ENCODE data around the gene FHIT. TPM values are rescaled to one million over a fixed set of nuclear protein-coding genes. Genes with fewer than 3 reads are reported as not detected.
"Not testable (repeated sequence)": the region's sequence is repeated elsewhere in the genome, so short reads cannot be mapped to it uniquely, and the experiment has no call there.

The FHIT gene
- total and polyA plus RNA-seq, 8 donors = 1.8 to 10.6 (median 7.1) TPM

GRCh38 chr3:60893946-60894345 is 357.3 kb downstream of the FHIT start:
- 36 to 77% (median 57%) methylated on average over 2 of the region's 2 CpGs for WGBS, 5 donors
- intact Hi-C loops (cut with DNase I; ENCODE audit: low total_unique reads) = no loop called here
- H3K27ac ChIP-seq = no peak overlapping the region
- no peak for DNase-seq
- no peak for TF ChIP-seq POLR2A (IDR thresholded peaks at IDR 0.05)
- TF ChIP-seq POLR2AphosphoS5 (IDR thresholded peaks at IDR 0.05) = no peak
- TF ChIP-seq EP300 (IDR thresholded peaks at IDR 0.05) = no peak
- TF ChIP-seq CTCF (IDR thresholded peaks at IDR 0.05) = no peak
- H3K36me3 ChIP-seq = no peaks in the 10 kb centered on the region
- H3K27me3 ChIP-seq = no peaks in the 10 kb centered on the region
- H3K9me3 ChIP-seq = no peaks in the 10 kb centered on the region
- H3K4me1 ChIP-seq = no peaks in the 10 kb centered on the region
- no peak overlapping the region for H3K4me3 ChIP-seq

GRCh38 chr3:60890226-60890625 is 361.0 kb downstream of the FHIT start:
- Histone ChIP-seq H3K36me3 (no peaks in the 10 kb centered on the region), H3K4me3 (no peak overlapping the region), H3K27ac (no peak overlapping the region), H3K9me3 (no peaks in the 10 kb centered on the region), H3K4me1 (no peaks in the 10 kb centered on the region), H3K27me3 (no peaks in the 10 kb centered on the region)
- intact Hi-C loops (cut with DNase I; ENCODE audit: low total_unique reads) = no loop called here
- no peak for TF ChIP-seq CTCF (IDR thresholded peaks at IDR 0.05)
- DNase-seq = no peak
- WGBS, 5 donors = 74 to 93% (median 80%) methylated on average over 5 of the region's 5 CpGs

- intact Hi-C loops (cut with DNase I; ENCODE audit: low total_unique reads); H3K36me3 ChIP-seq; H3K9me3 ChIP-seq; DNase-seq; H3K27ac ChIP-seq; H3K4me3 ChIP-seq; H3K4me1 ChIP-seq; H3K27me3 ChIP-seq: not testable (repeated sequence)
- 90 to 97% (median 95%) methylated on average over 10 of the region's 10 CpGs for WGBS, 5 donors
These were observed 362.3 kb downstream of the FHIT start for GRCh38 chr3:60888952-60889351.

GRCh38 chr3:60887574-60887973 is 363.7 kb downstream of the FHIT start:
- TF ChIP-seq POLR2AphosphoS5 (IDR thresholded peaks at IDR 0.05) = no peak
- no peak for TF ChIP-seq POLR2A (IDR thresholded peaks at IDR 0.05)
- TF ChIP-seq CTCF (IDR thresholded peaks at IDR 0.05) = no peak
- no peak for TF ChIP-seq EP300 (IDR thresholded peaks at IDR 0.05)
- peaks cover 0 to 13% (median 4%) of the 10 kb centered on the region in 4 donors for H3K9me3 ChIP-seq
- WGBS, 5 donors = 80 to 95% (median 88%) methylated on average over 4 of the region's 4 CpGs
- no peak overlapping the region for H3K4me3 ChIP-seq
- H3K27me3 ChIP-seq = no peaks in the 10 kb centered on the region
- intact Hi-C loops (cut with DNase I; ENCODE audit: low total_unique reads) = no loop called here
- no peaks in the 10 kb centered on the region for H3K4me1 ChIP-seq
- H3K27ac ChIP-seq = no peak overlapping the region
- no peaks in the 10 kb centered on the region for H3K36me3 ChIP-seq
- DNase-seq = no peak

GRCh38 chr3:60886518-60886917 is 364.7 kb downstream of the FHIT start:
- DNase-seq = no peak
- no peak overlapping the region for H3K27ac ChIP-seq
- no peaks in the 10 kb centered on the region for H3K36me3 ChIP-seq
- no peaks in the 10 kb centered on the region for H3K27me3 ChIP-seq
- H3K4me3 ChIP-seq = no peak overlapping the region
- no peaks in the 10 kb centered on the region for H3K4me1 ChIP-seq
- intact Hi-C loops (cut with DNase I; ENCODE audit: low total_unique reads) = no loop called here
- H3K9me3 ChIP-seq = peaks cover 0 to 13% (median 6%) of the 10 kb centered on the region in 4 donors
- TF ChIP-seq CTCF (IDR thresholded peaks at IDR 0.05) = no peak
- no peak for TF ChIP-seq EP300 (IDR thresholded peaks at IDR 0.05)
- no peak for TF ChIP-seq POLR2A (IDR thresholded peaks at IDR 0.05)
- no peak for TF ChIP-seq POLR2AphosphoS5 (IDR thresholded peaks at IDR 0.05)
- 54 to 82% (median 63%) methylated on average over 1 of the region's 1 CpG for WGBS, 5 donors
